Adipocyte (in vitro differentiated cells): Measurements from ENCODE around the gene LRP3.
"Not testable (repeated sequence)": the region's sequence is repeated elsewhere in the genome, so short reads cannot be mapped to it uniquely, and the experiment has no call there.

Experiments used
- DNase-seq: peaks from one replicate; pipeline ENCODE4 v3.0.0-alpha.2; 2015; ENCODE audit warnings: low read depth
- H3K27me3 ChIP-seq: replicated peaks from 2 replicates; pipeline ENCODE4 v1.7.0; 2013; ENCODE audit warnings: mild to moderate bottlenecking, low read length, moderate library complexity; ENCODE audit not compliant: control insufficient read depth, insufficient read depth
- H3K36me3 ChIP-seq: 2 replicates; pipeline ENCODE4 v1.7.0; 2013; ENCODE audit warnings: low read length, mild to moderate bottlenecking, moderate library complexity; ENCODE audit not compliant: control insufficient read depth, insufficient read depth, severe bottlenecking
- H3K4me1 ChIP-seq: 2 replicates; pipeline ENCODE4 v1.7.0; 2013; ENCODE audit warnings: mild to moderate bottlenecking, low read length, moderate library complexity; ENCODE audit not compliant: control insufficient read depth, insufficient read depth
- H3K4me3 ChIP-seq: 2 replicates; pipeline ENCODE4 v1.7.0; 2013; ENCODE audit warnings: mild to moderate bottlenecking, low read length, moderate library complexity
- H3K9ac ChIP-seq: 2 replicates; pipeline ENCODE4 v1.7.0; 2013; ENCODE audit warnings: mild to moderate bottlenecking, low read length, moderate library complexity
- H3K9me3 ChIP-seq: 2 replicates; pipeline ENCODE4 v1.7.0; 2013; ENCODE audit warnings: mild to moderate bottlenecking, low read length, moderate library complexity; ENCODE audit not compliant: control insufficient read depth

Gene LRP3

DNA sequence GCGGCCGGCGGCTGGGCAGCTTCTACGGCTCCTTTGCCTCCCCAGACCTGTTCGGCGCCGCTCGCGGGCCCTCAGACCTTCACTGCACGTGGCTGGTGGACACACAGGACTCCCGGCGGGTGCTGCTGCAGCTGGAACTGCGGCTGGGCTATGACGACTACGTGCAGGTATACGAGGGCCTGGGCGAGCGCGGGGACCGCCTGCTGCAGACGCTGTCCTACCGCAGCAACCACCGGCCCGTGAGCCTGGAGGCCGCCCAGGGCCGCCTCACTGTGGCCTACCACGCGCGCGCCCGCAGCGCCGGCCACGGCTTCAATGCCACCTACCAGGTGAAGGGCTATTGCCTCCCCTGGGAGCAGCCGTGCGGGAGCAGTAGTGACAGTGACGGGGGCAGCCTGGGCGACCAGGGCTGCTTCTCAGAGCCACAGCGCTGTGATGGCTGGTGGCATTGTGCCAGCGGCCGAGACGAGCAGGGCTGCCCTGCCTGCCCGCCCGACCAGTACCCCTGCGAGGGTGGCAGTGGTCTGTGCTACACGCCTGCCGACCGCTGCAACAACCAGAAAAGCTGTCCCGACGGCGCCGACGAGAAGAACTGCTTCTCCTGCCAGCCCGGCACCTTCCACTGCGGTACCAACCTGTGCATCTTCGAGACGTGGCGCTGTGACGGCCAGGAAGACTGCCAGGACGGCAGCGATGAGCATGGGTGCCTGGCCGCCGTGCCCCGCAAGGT lies 11.6 kb downstream of the LRP3 start:
- H3K9me3 ChIP-seq, result no peaks in the 10 kb centered on the region
- peaks cover 4% of the 10 kb centered on the region for H3K4me1 ChIP-seq
- no peak for DNase-seq
- no peak overlapping the region for H3K4me3 ChIP-seq
- H3K27me3 ChIP-seq, result no peaks in the 10 kb centered on the region
- no peak overlapping the region for H3K9ac ChIP-seq
- peaks cover 13% of the 10 kb centered on the region for H3K36me3 ChIP-seq

DNA sequence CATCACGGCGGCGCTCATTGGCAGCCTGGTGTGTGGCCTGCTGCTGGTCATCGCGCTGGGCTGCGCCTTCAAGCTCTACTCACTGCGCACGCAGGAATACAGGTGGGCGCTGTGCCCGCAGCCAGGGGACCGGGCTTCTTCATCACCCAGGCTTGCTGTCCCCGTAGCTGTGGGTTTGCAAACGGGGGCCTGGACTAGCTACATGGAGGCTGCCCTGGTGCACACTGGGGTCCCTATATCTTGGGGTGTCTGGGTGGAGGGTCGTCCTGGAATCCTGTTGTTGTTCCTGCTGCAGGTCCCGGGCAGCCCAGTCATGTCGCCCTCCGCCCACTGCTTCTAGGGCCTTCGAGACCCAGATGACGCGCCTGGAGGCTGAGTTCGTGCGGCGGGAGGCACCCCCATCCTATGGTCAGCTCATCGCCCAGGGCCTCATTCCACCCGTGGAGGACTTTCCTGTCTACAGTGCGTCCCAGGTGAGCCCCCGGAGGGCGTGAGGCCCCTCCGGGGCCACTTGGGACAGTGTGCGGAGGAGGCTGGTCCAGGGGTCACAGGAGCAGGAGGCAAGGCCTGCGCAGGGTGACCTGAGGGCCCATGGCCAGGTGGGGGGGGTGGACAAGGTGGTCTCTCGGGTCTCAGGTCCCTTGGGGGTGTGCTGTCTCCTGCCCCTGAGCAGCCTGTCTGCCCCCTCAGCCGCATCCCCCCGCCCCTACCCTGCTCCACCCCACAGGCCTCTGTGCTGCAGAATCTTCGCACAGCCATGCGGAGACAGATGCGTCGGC lies 12.3 kb downstream of the LRP3 start:
- H3K4me3 ChIP-seq, result no peak overlapping the region
- H3K27me3 ChIP-seq, result no peaks in the 10 kb centered on the region
- DNase-seq, result no peak
- H3K9ac ChIP-seq, result no peak overlapping the region
- H3K4me1 ChIP-seq, result peaks cover 4% of the 10 kb centered on the region
- peaks cover 13% of the 10 kb centered on the region for H3K36me3 ChIP-seq
- no peaks in the 10 kb centered on the region for H3K9me3 ChIP-seq

GRCh38 chr19:33207040-33207620 lies 13.0 kb downstream of the LRP3 start:
- Histone ChIP-seq H3K4me1 (peaks cover 4% of the 10 kb centered on the region), H3K27me3 (no peaks in the 10 kb centered on the region), H3K4me3 (no peak overlapping the region), H3K9me3 (no peaks in the 10 kb centered on the region), H3K36me3 (peaks cover 10% of the 10 kb centered on the region), H3K9ac (no peak overlapping the region)
- DNase-seq, result no peak

DNA sequence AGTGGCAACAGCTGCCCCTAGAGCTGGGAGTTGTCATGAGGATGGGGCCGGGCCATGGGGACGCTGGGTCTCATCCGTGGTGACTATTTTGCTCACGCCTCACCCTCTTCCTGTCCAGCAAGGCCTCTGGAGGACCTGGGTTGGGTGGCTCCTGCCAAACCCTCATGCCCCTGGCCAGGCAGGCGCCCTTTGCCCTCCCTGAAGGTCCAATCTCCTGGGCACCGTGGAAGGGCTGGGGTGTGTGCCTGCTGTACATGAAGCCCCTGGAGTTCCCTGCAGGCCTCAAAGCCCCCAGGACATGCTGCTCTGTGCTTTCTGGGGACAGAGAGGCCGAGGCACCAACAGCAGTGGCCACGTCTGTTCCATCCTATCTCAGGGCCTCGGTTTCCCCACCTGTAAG lies 13.8 kb downstream of the LRP3 start:
- Histone ChIP-seq H3K4me1 (peaks cover 4% of the 10 kb centered on the region), H3K9me3 (no peaks in the 10 kb centered on the region), H3K4me3 (no peak overlapping the region), H3K27me3 (no peaks in the 10 kb centered on the region), H3K36me3 (peaks cover 7% of the 10 kb centered on the region), H3K9ac (no peak overlapping the region)
- no peak for DNase-seq

DNA sequence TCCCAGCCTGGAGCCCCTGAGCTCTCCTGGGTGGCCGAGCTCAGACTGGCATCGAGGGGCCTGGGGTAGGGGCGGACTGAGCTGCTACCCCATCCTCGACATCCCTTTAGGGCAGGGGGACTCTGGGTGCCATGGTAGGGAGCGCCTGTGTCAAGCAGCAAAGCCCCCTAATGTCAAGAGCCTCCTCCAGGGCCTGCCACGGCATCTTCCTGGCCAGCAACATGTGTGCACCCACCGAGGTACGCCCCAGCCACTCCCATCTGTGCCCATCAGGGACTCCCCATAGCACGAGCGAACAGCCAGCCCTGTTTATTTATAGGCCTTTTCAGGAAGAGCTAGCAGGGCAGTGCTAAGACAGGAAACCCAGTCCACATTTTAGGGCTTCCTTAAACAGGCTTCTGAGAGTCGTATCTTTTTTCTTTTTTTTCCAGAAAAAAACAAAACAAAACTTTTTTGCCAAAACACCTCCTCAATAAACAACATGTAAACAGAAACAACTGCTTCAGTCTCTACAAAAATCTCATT lies 14.3 kb downstream of the LRP3 start:
- Histone ChIP-seq H3K9me3 (no peaks in the 10 kb centered on the region), H3K4me1 (peaks cover 4% of the 10 kb centered on the region), H3K9ac (no peak overlapping the region), H3K4me3 (no peak overlapping the region), H3K36me3 (peaks cover 2% of the 10 kb centered on the region), H3K27me3 (no peaks in the 10 kb centered on the region)
- DNase-seq, result no peak

GRCh38 chr19:33208904-33209849 lies 15.0 kb downstream of the LRP3 start:
- no peak for DNase-seq
- Histone ChIP-seq H3K4me1 (peaks cover 4% of the 10 kb centered on the region), H3K9ac (no peak overlapping the region), H3K36me3 (no peaks in the 10 kb centered on the region), H3K9me3 (no peaks in the 10 kb centered on the region), H3K27me3 (no peaks in the 10 kb centered on the region), H3K4me3 (no peak overlapping the region)

DNA sequence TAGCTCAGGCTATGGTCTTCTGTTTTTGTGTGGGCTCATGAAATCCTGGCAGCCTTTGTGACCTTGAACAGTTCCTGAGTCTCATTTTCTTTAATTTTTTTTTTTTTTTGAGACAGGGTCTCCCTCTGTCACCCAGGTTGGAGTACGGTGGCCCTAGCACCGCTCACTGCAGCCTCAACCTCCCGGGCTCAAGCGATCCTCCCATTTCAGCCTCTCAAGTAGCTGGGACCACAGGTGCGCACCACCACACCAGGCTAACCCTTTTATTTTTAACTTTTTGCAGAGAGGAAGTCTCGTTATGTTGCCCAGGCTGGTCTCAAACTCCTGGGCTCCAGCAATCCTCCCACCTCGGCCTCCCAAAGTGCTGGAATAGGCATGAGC lies 15.7 kb downstream of the LRP3 start:
- H3K27me3 ChIP-seq, H3K4me1 ChIP-seq, H3K36me3 ChIP-seq, H3K9ac ChIP-seq, DNase-seq, H3K9me3 ChIP-seq, H3K4me3 ChIP-seq: not testable (repeated sequence)

DNA sequence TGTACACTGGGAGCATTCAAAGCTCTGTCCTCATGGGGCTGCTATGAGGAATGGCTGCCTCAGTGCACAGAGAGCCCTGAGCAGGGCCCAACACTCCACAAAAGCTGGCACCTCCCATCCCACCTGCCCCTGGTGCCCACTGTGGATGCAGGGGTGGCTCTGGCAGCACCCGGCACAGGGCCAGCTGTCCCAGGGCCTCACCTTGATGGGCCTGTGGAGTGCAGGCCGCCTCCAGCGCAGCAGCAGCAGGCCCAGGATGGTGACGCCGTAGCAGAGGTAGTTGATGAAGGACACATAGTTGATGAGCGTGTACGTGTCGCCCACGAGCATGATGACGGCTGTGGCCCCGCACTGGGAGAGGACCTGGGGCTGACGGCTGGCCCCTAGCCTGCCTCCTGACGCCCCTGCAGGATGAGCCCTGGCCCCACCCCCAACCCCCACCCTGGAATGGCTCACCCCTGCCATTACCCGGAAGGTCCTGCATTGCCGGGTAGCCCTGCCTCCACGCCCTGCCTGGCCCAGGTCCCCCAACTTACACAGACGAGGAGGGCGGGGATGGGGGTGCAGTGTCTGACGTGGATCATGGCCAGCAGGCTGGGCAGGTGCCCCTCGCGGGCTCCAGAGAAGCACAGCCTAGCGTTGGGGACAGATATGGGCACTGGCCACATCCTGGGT lies 16.3 kb downstream of the LRP3 start:
- Histone ChIP-seq H3K4me1 (peaks cover 4% of the 10 kb centered on the region), H3K27me3 (no peaks in the 10 kb centered on the region), H3K9me3 (no peaks in the 10 kb centered on the region), H3K4me3 (no peak overlapping the region), H3K36me3 (no peaks in the 10 kb centered on the region), H3K9ac (no peak overlapping the region)
- no peak for DNase-seq

GRCh38 chr19:33211794-33212435 lies 17.8 kb downstream of the LRP3 start:
- Histone ChIP-seq H3K27me3 (peaks cover 5% of the 10 kb centered on the region), H3K4me1 (peaks cover 4% of the 10 kb centered on the region)

More at GRCh38 chr19:33211794-33212435, 17.8 kb downstream of the LRP3 start:
- no peak for DNase-seq
- H3K9ac ChIP-seq, result no peak overlapping the region
- H3K36me3 ChIP-seq, result no peaks in the 10 kb centered on the region
- H3K9me3 ChIP-seq, result no peaks in the 10 kb centered on the region
- H3K4me3 ChIP-seq, result no peak overlapping the region
